WTC11 (cell line): ENCODE data around the gene CORIN.

Source experiments
- CTCF ChIP-seq: fragments of 200-600 bp; IDR thresholded peaks from 2 replicates; pipeline ENCODE4 v1.8.0; 2022; ENCODE audit warnings: antibody characterized with exemption
- TP53 ChIP-seq: sonication (generic); formaldehyde crosslinking; IDR thresholded peaks from 2 replicates; pipeline ENCODE4 v1.8.1; 2023; ENCODE audit warnings: mild to moderate bottlenecking, missing genetic modification reagents

- TF ChIP-seq CTCF, result no peak
- TF ChIP-seq TP53 (CRISPR knock-in tag), result no peak
Measured at GRCh38 chr4:47858006-47858405, 20.1 kb upstream of the CORIN start.
